COR-L47 (cell line): ENCODE results near the gene CXCL13.
"Not testable (repeated sequence)": the region's sequence is repeated elsewhere in the genome, so short reads cannot be mapped to it uniquely, and the experiment has no call there.

Source experiments
- DNase-seq: peaks from one replicate; lab custom pipeline; 2025; lab: John Stamatoyannopoulos, UW

CXCL13 gene

DNA sequence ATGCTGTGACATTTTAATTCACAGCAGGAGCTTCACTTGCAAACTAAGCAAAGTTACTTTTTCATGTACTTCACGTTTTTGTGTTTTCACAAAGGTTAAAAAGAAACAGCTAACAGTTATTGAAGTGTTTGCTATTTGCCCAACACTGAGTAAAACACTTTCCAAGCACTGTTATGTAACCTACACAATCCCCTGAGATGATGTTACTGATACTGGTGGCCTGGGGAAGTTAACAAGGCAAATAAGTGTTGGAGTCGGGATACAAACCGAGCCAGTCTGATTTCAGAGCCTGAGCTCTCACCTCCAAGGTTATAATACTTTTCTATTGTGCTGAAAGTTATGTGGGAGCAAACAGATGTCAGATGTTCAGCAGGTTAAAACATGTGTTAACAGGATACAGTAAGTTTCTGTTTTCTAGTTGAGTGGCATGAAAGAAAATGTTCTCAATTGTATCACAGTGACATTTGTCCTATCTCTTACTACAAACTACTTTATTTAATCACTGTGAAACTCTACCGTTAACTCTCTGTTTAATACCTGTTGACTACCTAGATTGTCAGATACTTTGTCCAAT, 3.9 kb upstream of the CXCL13 start:
- no peak for DNase-seq

DNA sequence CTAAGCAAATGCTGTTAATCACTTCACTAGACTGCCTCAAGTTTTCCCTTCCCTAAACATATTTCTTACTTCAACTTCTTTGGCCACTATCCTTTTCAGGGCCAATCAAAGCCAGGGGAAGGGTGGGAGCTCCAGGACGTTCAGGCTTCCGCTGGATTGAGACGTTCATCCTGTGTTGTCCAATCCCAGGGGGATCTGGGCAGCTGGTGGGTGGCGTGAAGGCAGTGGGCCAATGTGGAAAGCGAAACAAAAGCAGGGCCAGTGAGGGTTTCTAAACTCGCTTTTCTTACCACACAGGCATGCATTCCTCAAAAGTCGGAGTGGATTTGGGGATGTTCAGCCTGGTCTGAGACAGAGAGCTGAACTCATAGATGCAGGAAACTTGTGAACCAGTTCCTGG, 7.6 kb downstream of the CXCL13 start:
- no peak for DNase-seq

DNA sequence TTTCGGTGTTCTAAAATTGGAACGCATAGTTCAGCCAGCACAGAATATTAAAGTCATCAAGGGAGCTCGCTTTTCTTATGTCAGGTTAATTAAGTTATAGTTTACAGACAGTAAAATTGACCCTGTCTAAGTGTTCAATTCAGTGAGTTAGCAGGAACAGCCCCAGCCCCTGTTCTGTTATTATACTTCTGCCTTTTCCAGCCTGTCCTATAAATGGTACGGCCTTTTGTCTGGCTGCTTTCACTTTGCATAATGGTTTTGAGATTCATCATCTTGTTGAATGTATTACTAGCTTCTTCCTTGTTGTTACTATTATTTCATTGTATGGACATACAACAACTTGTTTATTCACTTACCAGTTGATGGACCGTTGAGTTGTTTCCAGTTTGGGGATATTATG, 9.5 kb downstream of the CXCL13 start:
- no peak for DNase-seq

DNA sequence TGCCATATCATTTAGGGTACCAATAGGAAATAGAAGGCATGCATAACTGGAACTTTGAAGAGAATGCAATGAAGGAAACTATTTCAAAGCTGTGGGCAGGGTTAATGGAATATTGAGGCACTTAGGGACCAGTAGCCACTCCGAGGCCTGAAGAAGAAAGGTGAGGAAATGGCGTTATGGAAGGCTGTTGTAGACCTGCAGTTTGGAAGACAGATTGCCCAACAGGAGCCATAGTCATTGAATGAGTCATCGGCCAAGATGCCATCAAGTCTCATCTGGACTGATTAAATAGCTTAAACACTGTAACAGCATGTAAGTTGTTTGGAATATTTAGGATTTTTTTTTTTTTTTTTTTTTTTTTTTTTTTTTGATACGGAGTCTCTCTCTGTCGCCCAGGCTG, 11.6 kb downstream of the CXCL13 start:
- DNase-seq: no peak

DNA sequence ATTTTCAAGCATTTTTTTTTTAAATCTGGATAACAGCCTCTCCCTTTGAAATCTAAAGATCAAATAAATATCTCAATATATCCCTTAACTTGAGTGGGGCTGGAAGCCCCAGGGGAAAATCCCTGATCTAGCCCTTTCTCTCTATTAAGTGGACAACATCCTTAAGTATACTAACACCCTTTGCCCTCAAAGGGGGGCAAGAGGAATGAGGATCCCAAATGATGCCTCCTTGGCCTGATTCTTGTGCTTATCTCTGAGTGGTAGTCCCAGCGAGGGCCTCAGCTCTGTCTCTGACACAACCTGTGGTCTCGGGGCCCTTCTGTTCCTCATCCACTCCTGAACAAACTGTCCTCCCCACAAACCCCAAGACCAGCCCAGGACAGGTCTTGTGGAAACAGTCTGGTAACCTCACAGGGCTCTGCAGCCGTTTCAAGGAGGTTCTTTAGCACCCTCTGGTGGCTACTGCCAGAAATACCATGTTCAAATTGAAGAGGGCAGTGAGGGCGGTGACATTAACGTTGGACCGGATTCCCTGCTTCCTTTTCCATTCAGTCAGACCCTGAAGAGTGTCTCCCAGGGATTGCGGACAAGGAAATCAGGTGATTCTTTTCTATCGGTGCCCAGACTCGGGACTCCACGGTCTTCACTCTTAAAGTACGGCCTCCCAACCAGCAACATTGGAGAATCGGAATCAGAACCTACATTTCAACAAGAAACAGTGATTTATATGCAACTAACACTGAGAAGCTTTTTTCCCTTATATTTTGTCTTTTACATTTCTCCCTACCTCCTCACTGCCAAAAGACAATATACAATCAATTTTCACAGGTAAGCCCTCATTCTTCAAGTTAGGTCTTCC, 13.0 kb downstream of the CXCL13 start:
- peak; percentile 46 for DNase-seq

DNA sequence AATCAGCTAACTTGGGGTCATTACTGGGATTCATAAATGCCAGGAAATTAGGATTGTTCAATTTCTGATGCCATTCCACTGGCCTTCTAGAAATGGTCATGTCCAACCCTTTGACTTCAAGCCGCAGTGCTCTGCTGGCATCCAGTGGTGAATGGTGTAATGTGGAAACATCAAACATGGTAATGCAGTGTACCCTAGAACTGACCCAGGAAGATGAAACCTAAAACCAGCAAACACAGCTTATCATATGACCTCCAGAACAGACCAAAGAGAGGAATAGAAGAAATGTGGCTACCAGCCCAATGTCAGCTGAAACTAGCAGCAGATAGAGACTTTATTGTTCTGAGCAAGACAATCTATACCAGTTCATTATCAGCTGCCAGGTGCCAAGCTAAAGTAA, 13.8 kb downstream of the CXCL13 start:
- DNase-seq: no peak

DNA sequence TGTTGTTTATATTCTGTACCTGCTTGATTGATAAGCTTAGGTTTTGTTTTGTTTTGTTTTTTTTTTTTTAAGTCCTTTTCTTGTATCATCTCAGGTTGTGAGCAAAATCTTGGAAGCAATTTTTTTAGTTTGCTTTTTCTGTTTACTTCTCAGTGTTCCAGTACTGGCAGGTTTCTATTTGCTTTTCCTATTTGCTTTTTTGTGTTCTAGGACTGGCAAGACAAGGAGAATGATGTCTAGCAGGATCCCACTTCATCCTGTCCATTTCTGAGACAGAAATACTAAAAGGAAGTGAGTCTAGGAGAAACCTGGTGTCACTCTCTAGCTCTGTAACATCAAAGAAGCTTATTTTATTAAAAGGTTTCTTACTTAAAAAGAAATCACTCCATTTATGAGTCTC, 15.6 kb downstream of the CXCL13 start:
- no peak for DNase-seq

DNA sequence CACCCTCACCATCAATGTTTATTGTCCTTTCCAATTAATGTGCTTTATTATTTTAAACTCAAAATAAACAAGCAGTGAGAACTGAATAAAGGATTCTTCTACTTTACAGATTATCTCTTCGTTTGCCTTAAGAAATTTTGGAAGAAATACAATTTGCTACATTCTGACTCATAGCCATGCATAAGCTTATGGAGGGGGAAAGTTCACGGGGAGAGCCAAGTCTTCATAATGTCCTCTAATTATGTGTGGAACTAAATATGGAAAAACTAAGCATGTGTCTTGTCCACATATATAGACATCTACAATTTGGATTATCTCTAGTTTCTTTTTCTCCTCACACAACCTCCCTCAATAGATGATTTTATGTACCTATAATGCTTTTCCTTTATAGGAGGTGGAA, 17.5 kb downstream of the CXCL13 start:
- DNase-seq: no peak

DNA sequence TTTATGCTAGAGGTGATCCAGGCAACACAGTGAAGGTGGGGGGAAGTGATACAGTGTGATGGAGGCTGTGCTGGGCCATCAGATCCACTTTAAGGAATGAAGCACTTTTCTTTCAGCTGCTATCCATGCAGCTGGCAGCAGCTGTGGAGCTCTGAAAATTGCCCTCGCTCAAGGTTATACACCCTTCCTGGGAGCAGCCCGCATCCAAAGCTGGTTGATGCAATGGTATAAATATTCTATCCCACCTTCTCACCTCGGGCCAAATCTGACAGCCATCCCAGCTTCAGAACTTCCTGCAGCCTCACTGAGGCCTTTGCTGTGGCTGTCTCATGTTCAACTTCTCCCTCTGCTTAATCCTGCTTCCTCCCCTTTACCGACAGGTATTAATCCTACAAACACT, 18.6 kb downstream of the CXCL13 start:
- DNase-seq: no peak

DNA sequence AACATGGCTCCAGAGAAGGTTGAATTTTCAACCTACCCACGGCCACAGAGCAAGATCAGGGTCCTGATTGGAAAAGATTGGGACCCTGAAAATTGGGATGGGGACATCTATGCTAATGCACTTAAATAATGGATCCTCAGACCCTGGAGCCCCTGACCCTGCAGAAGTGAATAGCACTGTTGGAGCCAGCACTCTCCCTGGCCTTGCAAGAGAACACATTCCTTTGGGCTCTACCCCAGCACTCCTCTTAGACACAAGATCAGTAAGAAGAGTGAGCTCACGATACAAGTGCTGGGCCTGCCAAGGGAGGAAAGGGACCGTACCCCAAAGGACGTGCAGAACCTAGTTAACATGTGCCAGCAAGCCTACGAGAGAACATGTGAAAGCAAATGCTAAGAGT, 19.9 kb downstream of the CXCL13 start:
- no peak for DNase-seq

DNA sequence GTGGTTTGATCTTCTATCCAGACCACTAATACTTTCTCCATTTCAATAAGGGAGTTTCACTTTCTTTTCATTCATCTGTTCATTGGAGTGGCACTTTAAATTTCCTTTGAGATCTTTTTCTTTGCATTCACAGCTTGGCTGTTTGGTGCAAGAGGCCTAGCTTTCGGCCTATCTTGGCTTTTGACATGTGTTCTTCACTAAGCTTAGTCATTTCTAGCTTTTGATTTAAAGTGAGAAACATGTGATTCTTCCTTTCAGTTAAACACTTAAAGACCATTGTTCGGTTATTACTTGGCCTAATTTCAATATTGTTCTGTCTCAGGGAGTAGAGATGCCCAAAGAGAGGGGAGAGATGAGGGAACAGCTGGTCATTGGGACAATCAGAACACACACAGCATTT, 24.3 kb downstream of the CXCL13 start:
- no peak for DNase-seq

DNA sequence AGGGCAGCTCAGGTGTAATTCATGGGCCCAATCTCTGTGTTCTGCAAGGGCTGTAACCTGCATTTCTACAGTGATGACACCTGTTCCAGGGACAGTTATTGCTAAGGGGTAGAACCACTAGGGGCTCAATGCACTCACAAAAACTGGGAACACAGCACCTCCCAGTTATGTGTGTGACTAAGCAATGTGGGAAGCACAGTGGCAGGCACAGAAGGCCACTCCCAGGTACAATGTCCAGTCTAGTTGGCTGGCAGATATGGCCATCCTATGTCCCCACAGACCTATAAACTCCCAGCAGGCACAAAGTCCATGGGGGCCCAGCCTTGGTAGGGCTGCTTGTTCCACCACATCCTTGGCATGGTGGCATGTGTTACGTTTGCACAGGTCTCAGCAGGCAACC, 25.7 kb downstream of the CXCL13 start:
- DNase-seq: no peak

DNA sequence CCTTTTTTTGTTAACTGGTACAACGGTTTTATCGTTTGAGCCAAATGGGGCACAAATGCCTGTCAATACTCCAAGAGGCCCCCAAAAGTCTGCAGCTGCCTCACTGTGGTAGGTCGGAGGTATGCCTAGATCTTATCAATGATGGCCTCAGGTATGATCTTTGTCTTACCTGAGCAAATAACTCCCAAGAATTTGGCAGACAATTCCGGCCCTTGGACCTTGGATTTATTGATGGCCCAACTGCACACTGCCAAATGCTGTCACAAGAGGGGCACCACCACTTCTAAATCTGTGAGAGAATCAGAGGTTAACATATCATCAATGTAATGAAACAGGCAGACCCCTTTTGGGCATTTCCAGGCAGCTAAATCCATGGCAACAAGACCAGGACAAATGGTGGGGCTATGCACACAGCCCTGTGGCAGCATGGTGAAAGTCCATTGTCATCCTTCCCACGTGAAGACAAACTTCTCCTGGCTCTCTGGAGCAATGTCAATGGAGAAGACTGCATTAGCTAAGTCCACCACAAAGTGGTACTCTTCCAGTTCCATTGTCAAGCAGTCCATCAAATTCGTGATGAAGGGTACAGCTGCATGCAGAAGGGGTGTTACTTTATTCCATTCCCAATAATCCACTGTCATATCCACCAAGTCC, 28.6 kb downstream of the CXCL13 start:
- no peak for DNase-seq

DNA sequence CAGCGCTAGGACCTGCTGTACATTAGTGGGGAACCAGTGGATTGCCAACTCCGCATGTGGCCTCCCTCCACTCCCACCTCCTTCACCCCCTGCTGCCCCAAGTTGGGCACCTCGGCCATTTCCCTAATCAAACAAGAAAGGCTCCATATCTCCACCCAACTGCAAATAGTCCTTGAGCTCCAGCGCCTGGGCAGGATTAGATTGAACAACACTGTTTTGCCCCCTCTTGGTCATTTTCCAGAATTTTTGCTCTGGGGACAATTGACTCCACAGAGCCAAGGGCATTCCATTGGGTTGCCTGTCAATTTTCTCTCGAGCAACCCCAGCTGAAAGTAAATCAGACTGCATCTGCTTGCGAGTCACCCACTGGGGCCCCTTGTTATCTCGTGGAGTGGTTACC, 29.6 kb downstream of the CXCL13 start:
- DNase-seq: no peak

DNA sequence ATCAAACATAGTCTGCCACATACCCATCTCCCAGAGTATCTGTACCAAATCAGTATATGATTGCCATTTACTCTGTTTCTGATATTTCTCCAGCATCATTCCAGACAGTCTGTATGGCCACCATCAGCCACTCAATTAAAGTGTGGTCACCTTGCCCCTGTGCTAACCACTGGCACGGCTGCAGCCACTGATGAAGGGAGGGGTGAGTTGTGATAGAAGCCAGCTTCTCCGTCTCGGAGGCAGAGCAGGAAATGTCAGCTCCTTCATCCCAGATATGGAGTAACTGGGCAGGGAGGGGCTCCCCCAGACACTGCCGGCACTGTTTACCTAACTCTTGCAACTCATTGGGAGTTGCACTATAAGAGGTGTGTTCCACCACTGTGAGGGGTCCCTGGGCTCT, 30.3 kb downstream of the CXCL13 start:
- DNase-seq: no peak

DNA sequence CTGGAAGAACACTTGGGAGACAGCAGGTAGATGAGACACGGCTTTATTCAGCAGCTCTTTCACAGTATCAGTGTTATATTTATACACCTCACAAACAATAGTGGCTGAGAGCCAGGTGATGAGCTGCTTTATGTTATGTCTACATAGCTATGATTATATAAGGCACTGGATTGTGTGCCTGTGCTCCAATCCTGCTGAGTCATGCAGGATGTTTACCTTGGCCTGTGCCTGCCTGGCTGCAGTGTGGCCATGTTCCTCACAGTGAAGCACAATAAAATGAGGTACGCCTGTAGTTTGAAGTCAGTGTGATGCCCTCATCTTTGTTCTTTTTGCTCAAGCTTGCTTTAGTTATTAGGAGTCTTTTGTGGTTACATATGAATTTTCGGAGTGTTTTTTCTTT, 31.3 kb downstream of the CXCL13 start:
- DNase-seq: peak; percentile 29

DNA sequence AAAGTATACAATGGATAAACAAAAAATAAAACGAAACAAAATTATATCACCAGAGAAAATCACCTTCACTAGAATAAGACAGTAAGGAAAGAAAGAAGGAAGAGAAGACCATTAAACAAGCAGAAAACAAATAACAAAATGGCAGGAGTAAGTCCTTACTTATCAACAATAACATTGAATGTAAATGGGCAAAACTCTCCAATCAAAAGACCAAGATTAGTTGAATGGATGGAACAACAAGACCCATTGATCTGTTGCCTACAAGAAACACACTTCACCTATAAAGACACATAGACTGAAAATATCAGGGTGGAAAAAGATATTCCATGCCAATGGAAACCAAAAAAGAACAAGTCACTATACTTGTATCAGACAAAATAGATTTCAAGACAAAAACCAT, 38.4 kb downstream of the CXCL13 start:
- DNase-seq: not testable (repeated sequence)

DNA sequence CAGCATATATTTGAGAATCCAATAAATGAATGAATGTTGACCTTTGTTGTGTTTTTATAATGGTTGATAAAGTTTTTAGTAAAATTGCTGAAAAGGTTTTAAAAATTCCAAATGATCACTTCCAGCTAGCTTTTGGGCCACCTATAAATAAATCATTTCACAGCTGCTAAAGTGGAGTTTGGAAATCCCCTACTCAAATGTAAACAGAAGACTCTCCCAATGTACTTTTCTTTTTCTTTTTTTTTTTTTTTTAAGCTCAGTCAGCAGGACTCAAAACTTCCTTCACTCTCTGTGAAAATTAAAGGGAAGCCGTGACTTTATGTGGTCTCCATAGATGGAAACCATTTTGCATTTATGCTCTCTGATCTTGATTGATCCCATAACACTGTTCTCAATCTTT, 45.2 kb downstream of the CXCL13 start:
- no peak for DNase-seq

DNA sequence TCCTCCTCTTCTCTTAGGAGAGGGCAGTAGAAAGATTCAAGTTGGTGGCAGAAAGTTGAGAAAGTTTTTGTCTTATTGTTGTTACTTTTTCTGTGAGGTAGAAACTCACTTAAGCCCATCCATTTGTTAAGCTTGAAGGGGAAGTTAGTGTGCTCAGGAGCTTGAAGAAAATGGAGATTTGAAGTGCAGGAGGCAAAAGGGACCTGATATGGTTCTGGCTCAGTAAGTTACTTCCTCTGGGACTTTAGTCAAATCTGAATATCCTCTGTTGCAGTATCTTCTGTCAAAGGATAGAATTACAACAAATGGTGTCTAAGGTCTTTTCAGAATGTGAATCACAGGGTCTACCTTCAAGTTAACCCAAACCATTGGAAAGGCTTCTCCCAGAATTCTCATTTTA, 46.2 kb downstream of the CXCL13 start:
- no peak for DNase-seq

DNA sequence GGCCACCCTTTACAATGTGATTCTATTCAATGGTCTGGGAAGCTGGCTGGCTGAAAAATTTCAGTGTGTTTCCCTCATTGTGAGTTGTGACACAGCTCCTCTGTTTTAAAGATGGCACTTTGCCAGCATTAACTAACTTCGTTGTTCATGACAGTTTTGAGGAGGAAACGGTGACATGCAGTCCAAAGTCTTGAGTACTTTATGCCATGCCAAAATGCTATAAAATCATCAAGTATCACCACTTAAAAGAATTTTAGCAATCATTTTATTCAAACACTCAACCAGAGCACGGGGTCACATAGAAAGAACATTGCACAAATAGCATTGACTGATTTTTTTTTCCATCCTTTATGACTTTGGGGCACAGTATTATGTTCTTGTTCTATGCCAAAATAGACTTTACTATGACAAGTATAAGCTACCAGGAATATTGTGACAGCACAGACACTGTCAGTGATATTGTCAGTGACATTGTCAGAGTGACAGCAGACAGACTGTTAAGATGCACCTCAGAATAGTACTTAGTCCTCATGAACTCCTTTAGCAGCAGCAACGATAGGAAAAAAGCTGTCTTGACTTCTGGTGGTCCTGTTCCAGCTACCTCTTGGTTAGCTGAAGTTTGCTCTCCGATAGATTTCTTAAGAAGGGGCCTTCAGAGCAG, 46.7 kb downstream of the CXCL13 start:
- DNase-seq: no peak

DNA sequence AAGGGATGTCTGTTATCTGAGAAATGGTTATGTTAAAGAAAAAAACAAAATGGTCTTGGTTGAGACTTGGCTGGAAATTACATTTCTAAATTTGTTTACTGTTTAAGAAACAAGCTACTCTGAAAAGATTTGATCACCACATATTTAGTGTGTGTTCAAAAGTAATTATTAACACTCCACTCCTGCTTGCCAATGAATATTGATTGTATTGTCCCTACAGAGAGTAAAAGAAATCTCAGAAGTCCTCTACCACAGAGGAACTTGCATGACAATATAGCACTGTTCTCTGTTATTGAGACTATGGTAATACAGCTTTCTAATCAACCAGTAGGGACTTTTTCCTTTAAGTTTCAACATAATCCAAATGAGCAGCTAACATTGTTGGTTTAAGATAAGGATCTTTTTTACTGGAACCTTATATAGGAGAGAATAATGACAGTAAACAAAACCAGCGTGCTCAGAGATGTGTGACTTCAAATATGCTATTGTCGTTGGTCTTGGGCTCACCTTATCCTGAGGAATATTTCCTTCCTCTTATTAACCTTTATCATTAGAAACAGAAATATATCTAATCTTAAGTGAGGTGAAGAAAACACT, 47.6 kb downstream of the CXCL13 start:
- DNase-seq: no peak

DNA sequence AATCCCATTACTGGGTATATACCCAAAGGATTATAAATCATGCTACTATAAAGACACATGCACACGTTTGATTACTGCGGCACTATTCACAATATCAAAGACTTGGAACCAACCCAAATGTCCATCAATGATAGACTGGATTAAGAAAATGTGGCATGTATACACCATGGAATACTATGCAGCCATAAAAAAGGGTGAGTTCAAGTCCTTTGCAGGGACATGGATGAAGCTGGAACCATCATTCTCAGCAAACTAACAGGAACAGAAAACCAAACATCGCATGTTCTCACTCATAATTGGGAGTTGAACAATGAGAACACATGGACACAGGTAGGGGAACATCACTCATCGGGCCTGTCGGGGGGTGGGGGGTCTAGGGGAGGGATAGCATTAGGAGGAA, 54.7 kb downstream of the CXCL13 start:
- not testable (repeated sequence) for DNase-seq
